ENCODE results near the gene AXL. TPM values are rescaled to one million over a fixed set of nuclear protein-coding genes. Genes with fewer than 3 reads are reported as not detected.

The AXL gene
- total and polyA plus RNA-seq, 9 of the 15 experiments (the other 6 are each of a cell fraction or from before 2014, with no cell fraction given) = 0.80 to 6.6 (median 1.6) TPM

DNA sequence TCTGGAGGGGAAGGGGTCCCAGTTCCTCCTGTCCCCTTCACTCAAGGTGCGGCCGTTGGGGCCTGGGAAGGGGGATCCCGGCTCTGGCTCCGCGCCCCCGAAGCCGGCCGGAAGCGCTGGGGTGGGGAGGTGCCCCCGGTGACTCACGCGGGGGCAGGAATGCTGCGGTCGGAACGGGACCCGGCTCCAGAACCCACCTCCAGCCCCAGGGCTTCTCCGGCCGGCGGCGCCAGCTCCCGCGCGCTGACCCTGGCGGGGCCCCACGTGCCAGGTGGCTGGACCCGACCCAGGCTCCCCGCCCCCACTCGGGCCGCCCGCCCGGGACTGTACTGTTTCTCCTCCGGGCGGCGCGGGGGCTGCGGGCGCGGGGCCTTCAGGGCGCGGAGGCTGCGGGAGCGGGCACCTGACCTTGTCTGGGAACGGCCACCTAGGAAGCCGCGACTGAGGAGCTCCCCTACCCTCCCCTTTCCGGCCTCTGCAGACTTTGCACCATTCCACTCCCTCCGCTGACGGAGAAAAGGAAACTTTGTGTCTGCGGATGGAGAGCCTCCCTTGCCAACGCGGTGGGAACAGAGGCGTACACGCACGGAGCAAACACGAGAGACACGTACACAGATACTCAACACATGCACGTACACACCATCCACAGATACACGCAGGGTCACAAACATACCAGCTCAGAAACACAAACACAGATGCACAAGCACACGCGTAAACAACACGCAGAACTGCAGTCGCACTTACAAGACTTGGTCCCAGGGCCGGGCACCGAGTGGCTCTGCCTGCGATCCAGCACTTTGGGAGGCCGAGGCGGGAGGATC lies 7.2 kb downstream of the AXL start (continued):
- TF ChIP-seq, protein P1, sequence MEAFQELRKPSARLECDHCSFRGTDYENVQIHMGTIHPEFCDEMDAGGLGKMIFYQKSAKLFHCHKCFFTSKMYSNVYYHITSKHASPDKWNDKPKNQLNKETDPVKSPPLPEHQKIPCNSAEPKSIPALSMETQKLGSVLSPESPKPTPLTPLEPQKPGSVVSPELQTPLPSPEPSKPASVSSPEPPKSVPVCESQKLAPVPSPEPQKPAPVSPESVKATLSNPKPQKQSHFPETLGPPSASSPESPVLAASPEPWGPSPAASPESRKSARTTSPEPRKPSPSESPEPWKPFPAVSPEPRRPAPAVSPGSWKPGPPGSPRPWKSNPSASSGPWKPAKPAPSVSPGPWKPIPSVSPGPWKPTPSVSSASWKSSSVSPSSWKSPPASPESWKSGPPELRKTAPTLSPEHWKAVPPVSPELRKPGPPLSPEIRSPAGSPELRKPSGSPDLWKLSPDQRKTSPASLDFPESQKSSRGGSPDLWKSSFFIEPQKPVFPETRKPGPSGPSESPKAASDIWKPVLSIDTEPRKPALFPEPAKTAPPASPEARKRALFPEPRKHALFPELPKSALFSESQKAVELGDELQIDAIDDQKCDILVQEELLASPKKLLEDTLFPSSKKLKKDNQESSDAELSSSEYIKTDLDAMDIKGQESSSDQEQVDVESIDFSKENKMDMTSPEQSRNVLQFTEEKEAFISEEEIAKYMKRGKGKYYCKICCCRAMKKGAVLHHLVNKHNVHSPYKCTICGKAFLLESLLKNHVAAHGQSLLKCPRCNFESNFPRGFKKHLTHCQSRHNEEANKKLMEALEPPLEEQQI (IDR thresholded peaks at IDR 0.05) = no peak
- no peak for TF ChIP-seq PTBP1 (IDR thresholded peaks at IDR 0.05; ENCODE audit: low read depth, low read length)
- TF ChIP-seq SMAD4 (CRISPR knock-in tag; conservative IDR thresholded peaks at IDR 0.05) = peak; percentile 93
- TF ChIP-seq HEY1 (CRISPR knock-in tag; IDR thresholded peaks at IDR 0.05; ENCODE audit: borderline replicate concordance) = no peak
- TF ChIP-seq, protein P2, sequence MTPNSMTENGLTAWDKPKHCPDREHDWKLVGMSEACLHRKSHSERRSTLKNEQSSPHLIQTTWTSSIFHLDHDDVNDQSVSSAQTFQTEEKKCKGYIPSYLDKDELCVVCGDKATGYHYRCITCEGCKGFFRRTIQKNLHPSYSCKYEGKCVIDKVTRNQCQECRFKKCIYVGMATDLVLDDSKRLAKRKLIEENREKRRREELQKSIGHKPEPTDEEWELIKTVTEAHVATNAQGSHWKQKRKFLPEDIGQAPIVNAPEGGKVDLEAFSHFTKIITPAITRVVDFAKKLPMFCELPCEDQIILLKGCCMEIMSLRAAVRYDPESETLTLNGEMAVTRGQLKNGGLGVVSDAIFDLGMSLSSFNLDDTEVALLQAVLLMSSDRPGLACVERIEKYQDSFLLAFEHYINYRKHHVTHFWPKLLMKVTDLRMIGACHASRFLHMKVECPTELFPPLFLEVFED (CRISPR knock-in tag; conservative IDR thresholded peaks at IDR 0.05) = peak; percentile 88
- TF ChIP-seq KLF13 (tag; IDR thresholded peaks at IDR 0.05; ENCODE audit: borderline replicate concordance, low read depth) = no peak
- TF ChIP-seq ZNF77 (CRISPR knock-in tag; IDR thresholded peaks at IDR 0.05) = no peak
- no peak for TF ChIP-seq ZNF696 (CRISPR knock-in tag; conservative IDR thresholded peaks at IDR 0.05)
- TF ChIP-seq ELF4 (CRISPR knock-in tag; IDR thresholded peaks at IDR 0.05) = peak; percentile 37; the same call in 1 of the 2 replicates
- no peak for TF ChIP-seq SAP30 (IDR thresholded peaks at IDR 0.05; ENCODE audit: borderline replicate concordance, insufficient read depth, low read depth, low read length, poor library complexity, severe bottlenecking)
- TF ChIP-seq GABPB2 (CRISPR knock-in tag; conservative IDR thresholded peaks at IDR 0.05) = no peak
- TF ChIP-seq ZFP1 (CRISPR knock-in tag; IDR thresholded peaks at IDR 0.05) = no peak
- TF ChIP-seq ZKSCAN8 (CRISPR knock-in tag; IDR thresholded peaks at IDR 0.05) = no peak
- TF ChIP-seq, protein P3, sequence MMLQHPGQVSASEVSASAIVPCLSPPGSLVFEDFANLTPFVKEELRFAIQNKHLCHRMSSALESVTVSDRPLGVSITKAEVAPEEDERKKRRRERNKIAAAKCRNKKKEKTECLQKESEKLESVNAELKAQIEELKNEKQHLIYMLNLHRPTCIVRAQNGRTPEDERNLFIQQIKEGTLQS (IDR thresholded peaks at IDR 0.05) = no peak; the same call in none of the 2 replicates
- TF ChIP-seq, protein P3 (CRISPR knock-in tag; conservative IDR thresholded peaks at IDR 0.05) = 0 out of 2 replicates have a peak, but pooled peaks have one; percentile 8
- TF ChIP-seq, protein P4, sequence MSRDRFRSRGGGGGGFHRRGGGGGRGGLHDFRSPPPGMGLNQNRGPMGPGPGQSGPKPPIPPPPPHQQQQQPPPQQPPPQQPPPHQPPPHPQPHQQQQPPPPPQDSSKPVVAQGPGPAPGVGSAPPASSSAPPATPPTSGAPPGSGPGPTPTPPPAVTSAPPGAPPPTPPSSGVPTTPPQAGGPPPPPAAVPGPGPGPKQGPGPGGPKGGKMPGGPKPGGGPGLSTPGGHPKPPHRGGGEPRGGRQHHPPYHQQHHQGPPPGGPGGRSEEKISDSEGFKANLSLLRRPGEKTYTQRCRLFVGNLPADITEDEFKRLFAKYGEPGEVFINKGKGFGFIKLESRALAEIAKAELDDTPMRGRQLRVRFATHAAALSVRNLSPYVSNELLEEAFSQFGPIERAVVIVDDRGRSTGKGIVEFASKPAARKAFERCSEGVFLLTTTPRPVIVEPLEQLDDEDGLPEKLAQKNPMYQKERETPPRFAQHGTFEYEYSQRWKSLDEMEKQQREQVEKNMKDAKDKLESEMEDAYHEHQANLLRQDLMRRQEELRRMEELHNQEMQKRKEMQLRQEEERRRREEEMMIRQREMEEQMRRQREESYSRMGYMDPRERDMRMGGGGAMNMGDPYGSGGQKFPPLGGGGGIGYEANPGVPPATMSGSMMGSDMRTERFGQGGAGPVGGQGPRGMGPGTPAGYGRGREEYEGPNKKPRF (IDR thresholded peaks at IDR 0.05; ENCODE audit: low read depth, low read length) = no peak
- TF ChIP-seq NRF1 (conservative IDR thresholded peaks at IDR 0.05 in 1 of 2, IDR thresholded peaks at IDR 0.05 in 1 of 2) = no peak
- no peak for TF ChIP-seq SAFB2 (IDR thresholded peaks at IDR 0.05; ENCODE audit: borderline replicate concordance, low read depth, low read length, severe bottlenecking)
- TF ChIP-seq ZNF830 (CRISPR knock-in tag; IDR thresholded peaks at IDR 0.05) = no peak
- no peak for TF ChIP-seq RBM25 (IDR thresholded peaks at IDR 0.05; ENCODE audit: low read depth, low read length, severe bottlenecking)
